ENCODE data around the gene C9orf72. TPM values are rescaled to one million over a fixed set of nuclear protein-coding genes. Genes with fewer than 3 reads are reported as not detected.

The C9orf72 gene
- total and polyA plus RNA-seq, 2 donors from 2014 or later: 5.6 to 16.1 TPM

DNA sequence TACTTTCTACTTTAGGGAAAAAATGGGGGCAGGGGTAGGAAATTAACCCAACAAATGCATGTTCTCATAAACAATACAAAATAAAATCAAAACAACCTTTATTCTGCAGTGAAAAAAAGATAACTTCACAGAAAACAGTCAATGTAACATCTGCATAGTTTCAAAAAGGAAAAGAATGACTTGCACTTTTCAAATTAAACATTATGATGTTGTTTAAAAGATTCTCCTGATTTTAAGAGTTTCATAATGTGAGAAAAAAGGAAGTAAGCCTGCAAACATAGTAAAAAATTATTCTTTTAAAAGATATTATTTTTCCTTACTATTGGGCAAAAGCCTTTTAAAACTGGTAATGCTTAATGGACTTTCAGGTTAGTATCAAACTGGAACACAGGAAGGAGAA, 7.6 kb downstream of the C9orf72 start:
- Histone ChIP-seq H3K4me1 (ENCODE audit: control insufficient read depth in 2 of 3, insufficient read depth in 2 of 3, low read depth in 1 of 3, low read length in 3 of 3) (no peaks in the 10 kb centered on the region), H3K27ac (ENCODE audit: low read depth in 2 of 2, low read length in 2 of 2) (no peak overlapping the region), H3K36me3 (ENCODE audit: control insufficient read depth in 2 of 3, insufficient read depth in 3 of 3, low read length in 3 of 3) (peaks cover 0 to 5% (median 4%) of the 10 kb centered on the region in 3 donors), H3K4me3 (ENCODE audit: low read length in 3 of 3) (no peak overlapping the region), H3K9me3 (ENCODE audit: control insufficient read depth in 2 of 3, insufficient read depth in 1 of 3, low read length in 3 of 3) (no peaks in the 10 kb centered on the region), H3K9ac (ENCODE audit: low read length in 3 of 3) (no peak overlapping the region), H3K27me3 (ENCODE audit: control insufficient read depth, insufficient read depth, low read length) (no peaks in the 10 kb centered on the region)
- TF ChIP-seq, protein P1, sequence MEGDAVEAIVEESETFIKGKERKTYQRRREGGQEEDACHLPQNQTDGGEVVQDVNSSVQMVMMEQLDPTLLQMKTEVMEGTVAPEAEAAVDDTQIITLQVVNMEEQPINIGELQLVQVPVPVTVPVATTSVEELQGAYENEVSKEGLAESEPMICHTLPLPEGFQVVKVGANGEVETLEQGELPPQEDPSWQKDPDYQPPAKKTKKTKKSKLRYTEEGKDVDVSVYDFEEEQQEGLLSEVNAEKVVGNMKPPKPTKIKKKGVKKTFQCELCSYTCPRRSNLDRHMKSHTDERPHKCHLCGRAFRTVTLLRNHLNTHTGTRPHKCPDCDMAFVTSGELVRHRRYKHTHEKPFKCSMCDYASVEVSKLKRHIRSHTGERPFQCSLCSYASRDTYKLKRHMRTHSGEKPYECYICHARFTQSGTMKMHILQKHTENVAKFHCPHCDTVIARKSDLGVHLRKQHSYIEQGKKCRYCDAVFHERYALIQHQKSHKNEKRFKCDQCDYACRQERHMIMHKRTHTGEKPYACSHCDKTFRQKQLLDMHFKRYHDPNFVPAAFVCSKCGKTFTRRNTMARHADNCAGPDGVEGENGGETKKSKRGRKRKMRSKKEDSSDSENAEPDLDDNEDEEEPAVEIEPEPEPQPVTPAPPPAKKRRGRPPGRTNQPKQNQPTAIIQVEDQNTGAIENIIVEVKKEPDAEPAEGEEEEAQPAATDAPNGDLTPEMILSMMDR (IDR thresholded peaks at IDR 0.05; ENCODE audit: borderline replicate concordance, extremely low read depth, insufficient read depth): no peak
- no peak for FAIRE-seq
- no peak for DNase-seq
- intact Hi-C loops (cut with DNase I): no loop called here

DNA sequence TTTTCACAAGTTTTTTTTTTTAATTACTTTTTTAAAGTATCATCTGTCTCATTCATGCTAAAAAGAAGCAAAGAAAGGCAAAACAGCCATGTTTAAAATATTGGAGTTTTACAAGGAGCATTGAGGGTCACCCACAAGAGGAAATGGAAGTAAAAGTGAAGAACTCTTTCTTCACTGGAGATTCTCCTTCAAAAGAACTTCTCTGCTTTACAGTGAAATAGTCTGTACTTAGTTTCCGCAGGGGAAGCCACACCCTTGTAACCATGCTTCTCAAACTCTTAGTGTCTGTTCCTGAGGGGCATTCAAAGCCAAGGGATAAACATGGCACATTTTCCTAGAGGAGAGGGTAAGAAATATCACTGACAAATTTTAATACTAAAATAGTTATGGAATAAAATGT, 8.6 kb downstream of the C9orf72 start:
- FAIRE-seq: no peak
- DNase-seq: no peak
- TF ChIP-seq, protein P1 (IDR thresholded peaks at IDR 0.05; ENCODE audit: borderline replicate concordance, extremely low read depth, insufficient read depth): no peak
- no peaks in the 10 kb centered on the region for H3K27me3 ChIP-seq (ENCODE audit: control insufficient read depth, insufficient read depth, low read length)
- intact Hi-C loops (cut with DNase I): no loop called here
- H3K4me1 ChIP-seq (ENCODE audit: control insufficient read depth in 2 of 3, insufficient read depth in 2 of 3, low read depth in 1 of 3, low read length in 3 of 3): no peaks in the 10 kb centered on the region
- H3K9me3 ChIP-seq (ENCODE audit: control insufficient read depth in 2 of 3, insufficient read depth in 1 of 3, low read length in 3 of 3): no peaks in the 10 kb centered on the region
- no peak overlapping the region for H3K4me3 ChIP-seq (ENCODE audit: low read length in 3 of 3)
- no peak overlapping the region for H3K9ac ChIP-seq (ENCODE audit: low read length in 3 of 3)
- H3K36me3 ChIP-seq (ENCODE audit: control insufficient read depth in 2 of 3, insufficient read depth in 3 of 3, low read length in 3 of 3): peaks cover 0 to 5% (median 4%) of the 10 kb centered on the region in 3 donors
- no peak overlapping the region for H3K27ac ChIP-seq (ENCODE audit: low read depth in 2 of 2, low read length in 2 of 2)

DNA sequence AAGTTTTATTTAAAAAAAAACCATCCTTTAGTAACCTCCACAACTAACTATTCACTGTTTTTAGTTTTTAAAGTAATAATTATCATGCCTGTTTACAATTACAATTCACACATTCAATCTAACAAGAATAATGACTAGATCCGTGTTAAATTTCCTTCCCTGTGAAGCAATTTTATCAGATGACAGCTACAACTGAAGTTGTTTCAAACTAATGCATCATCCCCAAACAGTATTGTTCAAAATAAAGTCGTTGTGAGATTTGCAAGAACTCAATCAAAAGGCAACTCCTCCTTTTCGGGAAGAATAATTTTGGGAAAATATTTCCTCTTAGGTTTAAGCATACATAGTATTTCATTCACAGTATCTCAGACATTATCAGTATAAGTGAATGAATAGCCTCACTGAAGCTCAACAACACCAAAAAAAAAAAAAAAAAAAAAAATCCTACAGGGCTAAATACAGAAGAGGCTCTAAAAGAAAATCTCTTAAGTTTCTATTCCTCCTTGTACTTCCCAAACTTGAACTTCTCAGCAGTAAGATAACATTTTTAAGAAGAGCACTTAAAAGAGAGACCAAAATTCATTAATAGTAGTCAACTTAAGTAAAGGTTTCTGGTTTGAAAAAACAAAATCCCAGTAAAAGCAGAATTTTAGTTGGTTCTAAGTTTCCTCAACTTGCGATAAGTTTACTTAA, 9.4 kb downstream of the C9orf72 start:
- peaks cover 0 to 5% (median 4%) of the 10 kb centered on the region in 3 donors for H3K36me3 ChIP-seq (ENCODE audit: control insufficient read depth in 2 of 3, insufficient read depth in 3 of 3, low read length in 3 of 3)
- no peaks in the 10 kb centered on the region for H3K27me3 ChIP-seq (ENCODE audit: control insufficient read depth, insufficient read depth, low read length)
- no peak overlapping the region for H3K27ac ChIP-seq (ENCODE audit: low read depth in 2 of 2, low read length in 2 of 2)
- DNase-seq (no peak), FAIRE-seq (no peak)
- no peaks in the 10 kb centered on the region for H3K4me1 ChIP-seq (ENCODE audit: control insufficient read depth in 2 of 3, insufficient read depth in 2 of 3, low read depth in 1 of 3, low read length in 3 of 3)
- H3K4me3 ChIP-seq (ENCODE audit: low read length in 3 of 3): no peak overlapping the region
- no peaks in the 10 kb centered on the region for H3K9me3 ChIP-seq (ENCODE audit: control insufficient read depth in 2 of 3, insufficient read depth in 1 of 3, low read length in 3 of 3)
- no peak overlapping the region for H3K9ac ChIP-seq (ENCODE audit: low read length in 3 of 3)
- TF ChIP-seq, protein P1 (IDR thresholded peaks at IDR 0.05; ENCODE audit: borderline replicate concordance, extremely low read depth, insufficient read depth): no peak
- intact Hi-C loops (cut with DNase I): no loop called here
